ENCODE results near the gene KTN1. TPM values are rescaled to one million over a fixed set of nuclear protein-coding genes. Genes with fewer than 3 reads are reported as not detected.
A peak's percentile ranks its signal among the peaks of the same experiment; 100 is the strongest.

The KTN1 gene
- total and polyA plus RNA-seq, 2 experiments from 2014 or later: 124 to 607 TPM

- H3K4me3 ChIP-seq: no peak overlapping the region
- H3K27ac Mint-ChIP-seq: peak overlapping the region; percentile 41
- H3K36me3 Mint-ChIP-seq (ENCODE audit: low read depth): peaks cover 7% of the 10 kb centered on the region; the same call in 2 of the 3 replicates
- H3K4me3 Mint-ChIP-seq: no peak overlapping the region
- H3K9me3 Mint-ChIP-seq: no peaks in the 10 kb centered on the region
- DNase-seq (ENCODE audit: low spot score) (peak; percentile 23), ATAC-seq (peak; percentile 70)
- H3K27ac ChIP-seq (ENCODE audit: low read depth): no peak overlapping the region
- peaks cover 10% of the 10 kb centered on the region; the same call in 2 of the 3 replicates for H3K4me1 Mint-ChIP-seq
- no peak overlapping the region for H2AFZ ChIP-seq
- no peaks in the 10 kb centered on the region for H3K9me2 ChIP-seq (ENCODE audit: insufficient read depth)
- TF ChIP-seq CREB1 (CRISPR knock-in tag; IDR thresholded peaks at IDR 0.05; ENCODE audit: low read depth): no peak
- TF ChIP-seq CTCF (conservative IDR thresholded peaks at IDR 0.05; ENCODE audit: low read depth in 2 of 2): 0 out of 4 replicates have a peak, but pooled peaks of 1 of the 2 experiments have one; percentile 12
- H3K36me3 ChIP-seq (ENCODE audit: insufficient read depth): no peaks in the 10 kb centered on the region
- no peak overlapping the region for H3K4me2 ChIP-seq
- no peaks in the 10 kb centered on the region for H3K79me2 ChIP-seq (replicated peaks; ENCODE audit: insufficient read depth)
- no peaks in the 10 kb centered on the region for H3F3A ChIP-seq (replicated peaks; ENCODE audit: low read depth)
- no peaks in the 10 kb centered on the region for H4K20me1 ChIP-seq (replicated peaks; ENCODE audit: insufficient read depth)
- no peaks in the 10 kb centered on the region for H3K27me3 Mint-ChIP-seq (ENCODE audit: insufficient read depth, low read depth, poor library complexity)
- no peaks in the 10 kb centered on the region for H3K27me3 ChIP-seq (ENCODE audit: insufficient read depth)
- H3K4me1 ChIP-seq (ENCODE audit: insufficient read depth): peaks cover 13% of the 10 kb centered on the region; the same call in 1 of the 2 replicates
Measured at GRCh38 chr14:55689981-55690871, 110.2 kb downstream of the KTN1 start.

- no peak overlapping the region for H3K4me3 ChIP-seq
- H3K4me2 ChIP-seq: no peak overlapping the region
- H4K20me1 ChIP-seq (replicated peaks; ENCODE audit: insufficient read depth): no peaks in the 10 kb centered on the region
- no peaks in the 10 kb centered on the region for H3K9me3 Mint-ChIP-seq
- H3K9me2 ChIP-seq (ENCODE audit: insufficient read depth): no peaks in the 10 kb centered on the region
- H3K79me2 ChIP-seq (replicated peaks; ENCODE audit: insufficient read depth): no peaks in the 10 kb centered on the region
- no peak overlapping the region for H2AFZ ChIP-seq
- no peak overlapping the region for H3K27ac Mint-ChIP-seq
- H3K36me3 Mint-ChIP-seq (ENCODE audit: low read depth): peaks cover 4% of the 10 kb centered on the region; the same call in 2 of the 3 replicates
- H3K36me3 ChIP-seq (ENCODE audit: insufficient read depth): no peaks in the 10 kb centered on the region
- H3K4me3 Mint-ChIP-seq: no peak overlapping the region
- no peaks in the 10 kb centered on the region for H3K27me3 Mint-ChIP-seq (ENCODE audit: insufficient read depth, low read depth, poor library complexity)
- no peaks in the 10 kb centered on the region for H3K27me3 ChIP-seq (ENCODE audit: insufficient read depth)
- ATAC-seq: no peak
- H3K4me1 Mint-ChIP-seq: peaks cover 10% of the 10 kb centered on the region; the same call in 2 of the 3 replicates
- peaks cover 13% of the 10 kb centered on the region; the same call in 1 of the 2 replicates for H3K4me1 ChIP-seq (ENCODE audit: insufficient read depth)
- no peaks in the 10 kb centered on the region for H3F3A ChIP-seq (replicated peaks; ENCODE audit: low read depth)
- no peak overlapping the region for H3K27ac ChIP-seq (ENCODE audit: low read depth)
- DNase-seq (ENCODE audit: low spot score): no peak
- no peak for TF ChIP-seq ZNF462 (CRISPR knock-in tag; IDR thresholded peaks at IDR 0.05)
- no peak for TF ChIP-seq ETS1 (IDR thresholded peaks at IDR 0.05)
- TF ChIP-seq JUNB (IDR thresholded peaks at IDR 0.05; ENCODE audit: unreplicated experiment): no peak
- no peak for TF ChIP-seq ZNF331 (CRISPR knock-in tag; IDR thresholded peaks at IDR 0.05; ENCODE audit: low read depth)
- no peak for TF ChIP-seq POLR2AphosphoS5 (IDR thresholded peaks at IDR 0.05; ENCODE audit: low read depth)
- no peak for TF ChIP-seq ZNF114 (CRISPR knock-in tag; IDR thresholded peaks at IDR 0.05)
- no peak for TF ChIP-seq STAT1 (IDR thresholded peaks at IDR 0.05; ENCODE audit: unreplicated experiment)
Measured at GRCh38 chr14:55691659-55692058, 111.7 kb downstream of the KTN1 start.
